HepG2 (cell line): ENCODE data around the gene SLC22A7. TPM values are rescaled to one million over a fixed set of nuclear protein-coding genes. Genes with fewer than 3 reads are reported as not detected.
A peak's percentile ranks its signal among the peaks of the same experiment; 100 is the strongest.

Source experiments
- ARID3A ChIP-seq: IDR thresholded peaks from 2 replicates; pipeline ENCODE4 v1.6.1; 2012; ENCODE audit warnings: low read depth, low read length, improper control_type of control experiment
- ARNTL ChIP-seq: sonication (generic); formaldehyde crosslinking; IDR thresholded peaks from 2 replicates; pipeline ENCODE4 v1.4.0; 2020; ENCODE audit warnings: mild to moderate bottlenecking, missing genetic modification reagents
- ATF5 ChIP-seq: sonication (generic); formaldehyde crosslinking; IDR thresholded peaks from 2 replicates; pipeline ENCODE4 v1.4.0; 2020; ENCODE audit warnings: mild to moderate bottlenecking, low read depth, missing genetic modification reagents
- CSRNP2 ChIP-seq: sonication (generic); formaldehyde crosslinking; conservative IDR thresholded peaks from 2 replicates; pipeline ENCODE4 v1.8.0; 2022; ENCODE audit warnings: low read depth, missing genetic modification reagents
- DNMT1 ChIP-seq: sonication (generic); formaldehyde crosslinking; IDR thresholded peaks from 2 replicates; pipeline ENCODE4 v1.5.1; 2020; ENCODE audit warnings: mild to moderate bottlenecking, missing genetic modification reagents
- FOXJ3 ChIP-seq: sonication (generic); formaldehyde crosslinking; IDR thresholded peaks from 2 replicates; pipeline ENCODE4 v1.4.0; 2020; ENCODE audit warnings: missing genetic modification reagents, mild to moderate bottlenecking, borderline replicate concordance
- GABPA ChIP-seq, 2 experiments: IDR thresholded peaks; 2 replicates each; pipeline ENCODE4 v1.6.1; 2011 to 2016; ENCODE audit warnings: low read depth in 2 of 2, low read length in 1 of 2, missing biosample characterization in 1 of 2, missing genetic modification characterization in 1 of 2
- GPN1 ChIP-seq: sonication (generic); formaldehyde crosslinking; IDR thresholded peaks from 2 replicates; pipeline ENCODE4 v1.5.1; 2020; ENCODE audit warnings: missing genetic modification reagents, borderline replicate concordance
- KDM5B ChIP-seq: sonication (generic); formaldehyde crosslinking; IDR thresholded peaks from 2 replicates; pipeline ENCODE4 v1.4.0; 2020; ENCODE audit warnings: missing genetic modification reagents, mild to moderate bottlenecking, borderline replicate concordance
- MEIS2 ChIP-seq: sonication (generic); formaldehyde crosslinking; IDR thresholded peaks from 2 replicates; pipeline ENCODE4 v1.9.0; 2021; ENCODE audit warnings: mild to moderate bottlenecking, missing genetic modification reagents
- NFYC ChIP-seq: IDR thresholded peaks from 2 replicates; pipeline ENCODE4 v1.6.1; 2016; ENCODE audit warnings: missing genetic modification reagents, missing compliant biosample characterization
- RXRB ChIP-seq: IDR thresholded peaks from 2 replicates; pipeline ENCODE4 v1.6.1; 2016; ENCODE audit warnings: borderline replicate concordance, missing genetic modification reagents, missing compliant biosample characterization
- SMYD3 ChIP-seq: sonication (generic); formaldehyde crosslinking; IDR thresholded peaks from 2 replicates; pipeline ENCODE4 v1.8.1; 2023; ENCODE audit warnings: mild to moderate bottlenecking, missing genetic modification reagents
- TAF1 ChIP-seq: sonication (generic); formaldehyde crosslinking; IDR thresholded peaks from 2 replicates; pipeline ENCODE4 v1.4.0; 2020; ENCODE audit warnings: missing genetic modification reagents
- UBTF ChIP-seq: sonication (generic); formaldehyde crosslinking; IDR thresholded peaks from 2 replicates; pipeline ENCODE4 v1.4.0; 2020; ENCODE audit warnings: mild to moderate bottlenecking, missing genetic modification reagents
- ZBTB42 ChIP-seq: sonication (generic); formaldehyde crosslinking; IDR thresholded peaks from 2 replicates; pipeline ENCODE4 v1.5.0; 2020; ENCODE audit warnings: mild to moderate bottlenecking, missing genetic modification reagents
- ZMYM4 ChIP-seq: sonication (generic); formaldehyde crosslinking; IDR thresholded peaks from 2 replicates; pipeline ENCODE4 v1.8.1; 2023; ENCODE audit warnings: mild to moderate bottlenecking, missing genetic modification reagents
- ZNF296 ChIP-seq: sonication (generic); formaldehyde crosslinking; conservative IDR thresholded peaks from 2 replicates; pipeline ENCODE4 v1.5.0; 2020; ENCODE audit warnings: mild to moderate bottlenecking, missing genetic modification reagents
- ZNF546 ChIP-seq: sonication (generic); formaldehyde crosslinking; conservative IDR thresholded peaks from 2 replicates; pipeline ENCODE4 v1.8.1; 2023; ENCODE audit warnings: mild to moderate bottlenecking, missing genetic modification reagents
- ZNF547 ChIP-seq: sonication (generic); formaldehyde crosslinking; IDR thresholded peaks from 2 replicates; pipeline ENCODE4 v1.5.1; 2020; ENCODE audit warnings: mild to moderate bottlenecking, missing genetic modification reagents
- ZNF580 ChIP-seq: IDR thresholded peaks from 2 replicates; pipeline ENCODE4 v1.6.1; 2016; ENCODE audit warnings: low read depth, borderline replicate concordance
- polyA plus RNA-seq, 8 experiments: library from polyadenylated mRNA; depleted of rRNA in 3 of 8; stranded (reverse) in 7 of 8; unstranded in 1 of 8; fragments of >200 nt; fragmentation: Illumina TruSeq in 4 of 8; extraction: Trizol in 4 of 8; gene quantifications; 2 replicates each; pipeline versions ENCODE4 v1.2.1 to v1.2.3, GENCODE V29; 2011 to 2016; ENCODE audit warnings: low read depth in 4 of 8, missing spikeins in 1 of 8, mixed read lengths in 1 of 8; ENCODE audit not compliant: insufficient read depth in 1 of 8
- total RNA-seq, 5 experiments: library from RNA; depleted of rRNA; stranded (reverse); fragments of >200 nt; fragmentation: Illumina TruSeq; extraction: Trizol; gene quantifications; 2 replicates each; pipeline ENCODE4 v1.2.3, GENCODE V29; 2016; ENCODE audit warnings: low read depth in 1 of 5

SLC22A7 gene
- total and polyA plus RNA-seq, 2 of the 13 experiments (the other 11 are each of a cell fraction or from before 2014, with no cell fraction given) = 5.3 to 22.6 TPM

GRCh38 chr6:43297644-43298564 lies at the start of gene SLC22A7 (continued):
- TF ChIP-seq ATF5 = peak; percentile 85; the same call in 1 of the 2 replicates
- TF ChIP-seq GPN1 (CRISPR knock-in tag) = no peak; the same call in 1 of the 2 replicates
- peak; percentile 56; the same call in 1 of the 2 replicates for TF ChIP-seq ZBTB42 (CRISPR knock-in tag)
- TF ChIP-seq ZNF580 (CRISPR knock-in tag) = no peak
- no peak for TF ChIP-seq ZNF547 (CRISPR knock-in tag)
- TF ChIP-seq ZMYM4 (CRISPR knock-in tag) = peak; percentile 43; the same call in 1 of the 2 replicates
- no peak for TF ChIP-seq GABPA (IDR thresholded peaks at IDR 0.05; ENCODE audit: low read depth, low read length)
- TF ChIP-seq GABPA (CRISPR knock-in tag; IDR thresholded peaks at IDR 0.05; ENCODE audit: low read depth) = no peak
- TF ChIP-seq DNMT1 = no peak
- TF ChIP-seq RXRB = peak; percentile 74
- TF ChIP-seq MEIS2 = peak; percentile 85; the same call in 1 of the 2 replicates
- TF ChIP-seq ARID3A = no peak
- TF ChIP-seq ZNF546 (CRISPR knock-in tag) = 0 out of 2 replicates have a peak, but pooled peaks have one; percentile 70
- TF ChIP-seq FOXJ3 (CRISPR knock-in tag) = no peak
- peak; percentile 28; the same call in 1 of the 2 replicates for TF ChIP-seq KDM5B (CRISPR knock-in tag)
- TF ChIP-seq UBTF (CRISPR knock-in tag) = peak; percentile 54; the same call in 1 of the 2 replicates
- TF ChIP-seq NFYC (CRISPR knock-in tag) = no peak
- TF ChIP-seq ARNTL (CRISPR knock-in tag) = no peak
- 0 out of 2 replicates have a peak, but pooled peaks have one; percentile 13 for TF ChIP-seq TAF1 (CRISPR knock-in tag)
- TF ChIP-seq SMYD3 (CRISPR knock-in tag) = no peak
- no peak for TF ChIP-seq CSRNP2 (CRISPR knock-in tag)
- TF ChIP-seq ZNF296 (CRISPR knock-in tag) = no peak; the same call in 1 of the 2 replicates
